GM12891 (cell line): ENCODE data around the gene AASDHPPT.
"Not testable (repeated sequence)": the region's sequence is repeated elsewhere in the genome, so short reads cannot be mapped to it uniquely, and the experiment has no call there.

Experiments
- PAX5 ChIP-seq: IDR thresholded peaks from 2 replicates; pipeline ENCODE4 v1.6.1; 2011; ENCODE audit warnings: low read length, moderate library complexity, mild to moderate bottlenecking; ENCODE audit not compliant: insufficient read depth, severe bottlenecking
- POLR2A ChIP-seq: IDR thresholded peaks from 2 replicates; pipeline ENCODE4 v1.6.1; 2011; ENCODE audit warnings: low read depth, low read length, control low read depth
- POLR2AphosphoS5 ChIP-seq: IDR thresholded peaks from 2 replicates; pipeline ENCODE4 v1.6.1; 2011; ENCODE audit warnings: low read depth, low read length, control low read depth
- POU2F2 ChIP-seq: IDR thresholded peaks from 2 replicates; pipeline ENCODE4 v1.6.1; 2011; ENCODE audit warnings: low read depth, mild to moderate bottlenecking, control low read depth, low read length, moderate library complexity
- SPI1 ChIP-seq: IDR thresholded peaks from 2 replicates; pipeline ENCODE4 v1.6.1; 2011; ENCODE audit warnings: low read depth, low read length, control low read depth
- TAF1 ChIP-seq: IDR thresholded peaks from 2 replicates; pipeline ENCODE4 v1.6.1; 2011; ENCODE audit warnings: low read depth, low read length, control low read depth

- TF ChIP-seq POLR2A, TAF1, POLR2AphosphoS5, POU2F2, SPI1, PAX5: not testable (repeated sequence)
Observed at GRCh38 chr11:106058377-106058776, 19.1 kb upstream of the AASDHPPT start.
